K562 (cell line): ENCODE results near the gene TENM3.

Source experiments
- ARNT ChIP-seq, 2 experiments: fragments of 450-650 bp; IDR thresholded peaks; 2 replicates each; pipeline ENCODE4 v1.6.1; 2016; ENCODE audit warnings: mild to moderate bottlenecking in 1 of 2
- CEBPB ChIP-seq: fragments of 450-650 bp; IDR thresholded peaks from 2 replicates; pipeline ENCODE4 v1.6.1; 2016; ENCODE audit warnings: missing genetic modification characterization, missing compliant biosample characterization
- EGR1 ChIP-seq: fragments of 450-650 bp; conservative IDR thresholded peaks from 2 replicates; pipeline ENCODE4 v1.6.1; 2017; ENCODE audit warnings: mild to moderate bottlenecking
- HDAC8 ChIP-seq: fragments of 450-650 bp; IDR thresholded peaks from 2 replicates; pipeline ENCODE4 v1.6.1; 2016; ENCODE audit warnings: mild to moderate bottlenecking, missing genetic modification characterization, moderate library complexity, missing compliant biosample characterization
- NR2C2 ChIP-seq, 2 experiments: fragments of 200-800 bp in 1 of 2; sonication (Bioruptor generic) in 1 of 2; sonication (generic) in 1 of 2; formaldehyde crosslinking in 1 of 2; IDR thresholded peaks; 2 replicates each; pipeline versions ENCODE4 v1.6.1 to v1.8.0; 2016 to 2022; ENCODE audit warnings: mild to moderate bottlenecking in 1 of 2, missing compliant biosample characterization in 1 of 2, missing genetic modification characterization in 1 of 2, missing genetic modification reagents in 1 of 2
- POU5F1 ChIP-seq: fragments of 150-350 bp; IDR thresholded peaks from 2 replicates; pipeline ENCODE4 v1.6.1; 2014; ENCODE audit warnings: borderline replicate concordance, low read length, low read depth, mild to moderate bottlenecking; ENCODE audit not compliant: partially characterized antibody
- SMAD4 ChIP-seq: fragments of 250-450 bp; sonication (Bioruptor Pico); conservative IDR thresholded peaks from 2 replicates; pipeline ENCODE4 v1.8.0; 2021; ENCODE audit warnings: inconsistent platforms, mild to moderate bottlenecking, moderate library complexity
- TAF1 ChIP-seq: IDR thresholded peaks from 2 replicates; pipeline ENCODE4 v1.6.1; 2011; ENCODE audit warnings: mild to moderate bottlenecking, low read length, moderate library complexity; ENCODE audit not compliant: insufficient read depth, control insufficient read depth, severe bottlenecking; ENCODE audit errors: extremely low read depth
- YY1 ChIP-seq, 3 experiments: IDR thresholded peaks; 2 replicates each; pipeline ENCODE4 v1.6.1; 2011; ENCODE audit warnings: low read length in 2 of 3, mild to moderate bottlenecking in 2 of 3, moderate library complexity in 2 of 3, borderline replicate concordance in 1 of 3, control low read depth in 1 of 3, low read depth in 1 of 3; ENCODE audit not compliant: insufficient read depth in 3 of 3, insufficient replicate concordance in 2 of 3, control insufficient read depth in 1 of 3, insufficient read length in 1 of 3; ENCODE audit errors: extremely low read depth in 1 of 3
- TF ChIP-seq, protein P1 (sequence below), 2 experiments: fragments of 450-650 bp in 1 of 2; sonication (generic) in 1 of 2; formaldehyde crosslinking in 1 of 2; IDR thresholded peaks; 2 replicates each; pipeline versions ENCODE4 v1.7.1 to v1.9.0; 2016 to 2022; ENCODE audit warnings: inconsistent platforms in 1 of 2, mild to moderate bottlenecking in 1 of 2, missing genetic modification reagents in 1 of 2
- TF ChIP-seq, protein P2 (sequence below), 3 experiments: IDR thresholded peaks in 2 of 3; conservative IDR thresholded peaks in 1 of 3; 2 replicates each; pipeline ENCODE4 v1.5.1; 2011 to 2012; ENCODE audit warnings: low read length in 3 of 3, mild to moderate bottlenecking in 3 of 3, control low read depth in 2 of 3, improper control_type of control experiment in 1 of 3, inconsistent platforms in 1 of 3, low read depth in 1 of 3, mixed read lengths in 1 of 3, moderate library complexity in 1 of 3; ENCODE audit not compliant: insufficient read depth in 2 of 3

DNA sequence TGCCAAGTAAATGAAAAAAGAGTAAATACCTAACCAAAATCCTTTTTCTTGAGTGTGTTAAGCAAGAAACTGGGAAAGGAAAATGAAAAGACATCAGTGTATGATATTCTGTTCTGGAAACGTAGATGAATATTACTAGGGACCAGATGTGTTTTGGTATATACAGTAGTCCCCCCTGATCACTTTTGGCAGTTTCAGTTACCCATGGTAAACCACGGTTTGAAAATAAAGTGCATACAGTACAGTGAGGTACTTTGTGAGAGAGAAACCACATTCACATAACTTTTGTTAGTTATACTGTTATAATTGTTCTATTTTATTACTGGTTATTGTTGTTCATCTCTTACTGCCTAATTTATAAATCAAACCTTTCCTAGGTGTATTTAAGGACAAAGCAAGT, 250.9 kb downstream of the TENM3 start:
- TF ChIP-seq ARNT (IDR thresholded peaks at IDR 0.05) = no peak
- TF ChIP-seq TAF1 = no peak
- TF ChIP-seq, protein P1, sequence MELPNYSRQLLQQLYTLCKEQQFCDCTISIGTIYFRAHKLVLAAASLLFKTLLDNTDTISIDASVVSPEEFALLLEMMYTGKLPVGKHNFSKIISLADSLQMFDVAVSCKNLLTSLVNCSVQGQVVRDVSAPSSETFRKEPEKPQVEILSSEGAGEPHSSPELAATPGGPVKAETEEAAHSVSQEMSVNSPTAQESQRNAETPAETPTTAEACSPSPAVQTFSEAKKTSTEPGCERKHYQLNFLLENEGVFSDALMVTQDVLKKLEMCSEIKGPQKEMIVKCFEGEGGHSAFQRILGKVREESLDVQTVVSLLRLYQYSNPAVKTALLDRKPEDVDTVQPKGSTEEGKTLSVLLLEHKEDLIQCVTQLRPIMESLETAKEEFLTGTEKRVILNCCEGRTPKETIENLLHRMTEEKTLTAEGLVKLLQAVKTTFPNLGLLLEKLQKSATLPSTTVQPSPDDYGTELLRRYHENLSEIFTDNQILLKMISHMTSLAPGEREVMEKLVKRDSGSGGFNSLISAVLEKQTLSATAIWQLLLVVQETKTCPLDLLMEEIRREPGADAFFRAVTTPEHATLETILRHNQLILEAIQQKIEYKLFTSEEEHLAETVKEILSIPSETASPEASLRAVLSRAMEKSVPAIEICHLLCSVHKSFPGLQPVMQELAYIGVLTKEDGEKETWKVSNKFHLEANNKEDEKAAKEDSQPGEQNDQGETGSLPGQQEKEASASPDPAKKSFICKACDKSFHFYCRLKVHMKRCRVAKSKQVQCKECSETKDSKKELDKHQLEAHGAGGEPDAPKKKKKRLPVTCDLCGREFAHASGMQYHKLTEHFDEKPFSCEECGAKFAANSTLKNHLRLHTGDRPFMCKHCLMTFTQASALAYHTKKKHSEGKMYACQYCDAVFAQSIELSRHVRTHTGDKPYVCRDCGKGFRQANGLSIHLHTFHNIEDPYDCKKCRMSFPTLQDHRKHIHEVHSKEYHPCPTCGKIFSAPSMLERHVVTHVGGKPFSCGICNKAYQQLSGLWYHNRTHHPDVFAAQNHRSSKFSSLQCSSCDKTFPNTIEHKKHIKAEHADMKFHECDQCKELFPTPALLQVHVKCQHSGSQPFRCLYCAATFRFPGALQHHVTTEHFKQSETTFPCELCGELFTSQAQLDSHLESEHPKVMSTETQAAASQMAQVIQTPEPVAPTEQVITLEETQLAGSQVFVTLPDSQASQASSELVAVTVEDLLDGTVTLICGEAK (IDR thresholded peaks at IDR 0.05) = no peak
- TF ChIP-seq, protein P1 (CRISPR knock-in tag; IDR thresholded peaks at IDR 0.05) = no peak
- TF ChIP-seq EGR1 = no peak
- no peak for TF ChIP-seq HDAC8 (tag)
- TF ChIP-seq, protein P2, sequence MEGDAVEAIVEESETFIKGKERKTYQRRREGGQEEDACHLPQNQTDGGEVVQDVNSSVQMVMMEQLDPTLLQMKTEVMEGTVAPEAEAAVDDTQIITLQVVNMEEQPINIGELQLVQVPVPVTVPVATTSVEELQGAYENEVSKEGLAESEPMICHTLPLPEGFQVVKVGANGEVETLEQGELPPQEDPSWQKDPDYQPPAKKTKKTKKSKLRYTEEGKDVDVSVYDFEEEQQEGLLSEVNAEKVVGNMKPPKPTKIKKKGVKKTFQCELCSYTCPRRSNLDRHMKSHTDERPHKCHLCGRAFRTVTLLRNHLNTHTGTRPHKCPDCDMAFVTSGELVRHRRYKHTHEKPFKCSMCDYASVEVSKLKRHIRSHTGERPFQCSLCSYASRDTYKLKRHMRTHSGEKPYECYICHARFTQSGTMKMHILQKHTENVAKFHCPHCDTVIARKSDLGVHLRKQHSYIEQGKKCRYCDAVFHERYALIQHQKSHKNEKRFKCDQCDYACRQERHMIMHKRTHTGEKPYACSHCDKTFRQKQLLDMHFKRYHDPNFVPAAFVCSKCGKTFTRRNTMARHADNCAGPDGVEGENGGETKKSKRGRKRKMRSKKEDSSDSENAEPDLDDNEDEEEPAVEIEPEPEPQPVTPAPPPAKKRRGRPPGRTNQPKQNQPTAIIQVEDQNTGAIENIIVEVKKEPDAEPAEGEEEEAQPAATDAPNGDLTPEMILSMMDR (IDR thresholded peaks at IDR 0.05 in 2 of 3, conservative IDR thresholded peaks at IDR 0.05 in 1 of 3; ENCODE audit: insufficient read depth in 2 of 3, low read depth in 1 of 3, low read length in 3 of 3) = no peak
- TF ChIP-seq CEBPB (tag) = no peak
- TF ChIP-seq POU5F1 = no peak
- no peak for TF ChIP-seq YY1 (IDR thresholded peaks at IDR 0.05; ENCODE audit: borderline replicate concordance in 1 of 3, control insufficient read depth in 1 of 3, extremely low read depth in 1 of 3, insufficient read depth in 3 of 3, insufficient read length in 1 of 3, insufficient replicate concordance in 2 of 3, low read depth in 1 of 3, low read length in 2 of 3)
- no peak for TF ChIP-seq SMAD4 (CRISPR knock-in tag)
- TF ChIP-seq NR2C2 (CRISPR knock-in tag; IDR thresholded peaks at IDR 0.05) = no peak
- no peak for TF ChIP-seq NR2C2 (tag; IDR thresholded peaks at IDR 0.05)
